IPS-20b (cell line): Measurements from ENCODE around the gene PSKH1.
"Not testable (repeated sequence)": the region's sequence is repeated elsewhere in the genome, so short reads cannot be mapped to it uniquely, and the experiment has no call there.

Experiments
- H3K27ac ChIP-seq: one replicate; pipeline ENCODE4 v1.5.1; 2013; ENCODE audit warnings: low read length
- H3K27me3 ChIP-seq: 2 replicates; pipeline ENCODE4 v1.6.1; 2013; ENCODE audit warnings: mild to moderate bottlenecking, low read length, inconsistent platforms; ENCODE audit not compliant: insufficient read depth
- H3K36me3 ChIP-seq: 2 replicates; pipeline ENCODE4 v1.6.1; 2013; ENCODE audit warnings: low read depth, mild to moderate bottlenecking, inconsistent platforms, low read length, moderate library complexity; ENCODE audit not compliant: insufficient read depth
- H3K4me1 ChIP-seq: 2 replicates; pipeline ENCODE4 v1.6.1; 2013; ENCODE audit warnings: mild to moderate bottlenecking, control low read depth, inconsistent platforms, low read length, moderate library complexity; ENCODE audit not compliant: insufficient read depth
- H3K4me3 ChIP-seq: 2 replicates; pipeline ENCODE4 v1.5.1; 2013; ENCODE audit warnings: mild to moderate bottlenecking, low read length, inconsistent platforms
- H3K9ac ChIP-seq: 2 replicates; pipeline ENCODE4 v1.6.1; 2013; ENCODE audit warnings: low read depth, mild to moderate bottlenecking, inconsistent platforms, low read length, moderate library complexity
- H3K9me3 ChIP-seq: 2 replicates; pipeline ENCODE4 v1.6.1; 2013; ENCODE audit warnings: mild to moderate bottlenecking, low read depth, low read length, inconsistent platforms; ENCODE audit not compliant: insufficient read depth

PSKH1 gene

GRCh38 chr16:67856927-67857546, 36.0 kb upstream of the PSKH1 start:
- H3K27ac ChIP-seq = no peak overlapping the region
- peaks cover 17% of the 10 kb centered on the region for H3K4me1 ChIP-seq
- H3K27me3 ChIP-seq = no peaks in the 10 kb centered on the region
- peaks cover 18% of the 10 kb centered on the region for H3K36me3 ChIP-seq
- H3K9ac ChIP-seq = no peak overlapping the region
- H3K9me3 ChIP-seq = no peaks in the 10 kb centered on the region
- peak overlapping the region; percentile 21; the same call in 1 of the 2 replicates for H3K4me3 ChIP-seq

GRCh38 chr16:67857547-67858233, 35.4 kb upstream of the PSKH1 start:
- Histone ChIP-seq H3K27ac (no peak overlapping the region), H3K27me3 (no peaks in the 10 kb centered on the region), H3K9me3 (no peaks in the 10 kb centered on the region), H3K4me3 (peak overlapping the region; percentile 21; the same call in 1 of the 2 replicates), H3K36me3 (peaks cover 18% of the 10 kb centered on the region), H3K4me1 (peaks cover 17% of the 10 kb centered on the region), H3K9ac (peak overlapping the region; percentile 47; the same call in 1 of the 2 replicates)

GRCh38 chr16:67858500-67858899, 34.6 kb upstream of the PSKH1 start:
- H3K27me3 ChIP-seq = no peaks in the 10 kb centered on the region
- peaks cover 18% of the 10 kb centered on the region for H3K36me3 ChIP-seq
- H3K27ac ChIP-seq = no peak overlapping the region
- peaks cover 17% of the 10 kb centered on the region for H3K4me1 ChIP-seq
- H3K9me3 ChIP-seq = no peaks in the 10 kb centered on the region
- H3K9ac ChIP-seq = no peak overlapping the region; the same call in 1 of the 2 replicates
- no peak overlapping the region for H3K4me3 ChIP-seq

GRCh38 chr16:67860589-67861398, 32.3 kb upstream of the PSKH1 start:
- peaks cover 22% of the 10 kb centered on the region for H3K36me3 ChIP-seq
- H3K4me1 ChIP-seq = peaks cover 11% of the 10 kb centered on the region
- H3K27ac ChIP-seq = no peak overlapping the region
- no peaks in the 10 kb centered on the region for H3K9me3 ChIP-seq
- H3K9ac ChIP-seq = no peak overlapping the region
- no peaks in the 10 kb centered on the region for H3K27me3 ChIP-seq
- H3K4me3 ChIP-seq = no peak overlapping the region

- peaks cover 8% of the 10 kb centered on the region for H3K4me1 ChIP-seq
- H3K9me3 ChIP-seq = no peaks in the 10 kb centered on the region
- no peak overlapping the region for H3K9ac ChIP-seq
- H3K27ac ChIP-seq = no peak overlapping the region
- no peaks in the 10 kb centered on the region for H3K27me3 ChIP-seq
- no peak overlapping the region for H3K4me3 ChIP-seq
- H3K36me3 ChIP-seq = peaks cover 33% of the 10 kb centered on the region
Measured at GRCh38 chr16:67861877-67862276, 31.2 kb upstream of the PSKH1 start.

GRCh38 chr16:67862623-67863583, 30.2 kb upstream of the PSKH1 start:
- Histone ChIP-seq H3K9me3 (no peaks in the 10 kb centered on the region), H3K36me3 (peaks cover 44% of the 10 kb centered on the region), H3K4me3 (no peak overlapping the region), H3K27me3 (no peaks in the 10 kb centered on the region), H3K27ac (no peak overlapping the region), H3K9ac (no peak overlapping the region), H3K4me1 (no peaks in the 10 kb centered on the region)

GRCh38 chr16:67864044-67864443, 29.0 kb upstream of the PSKH1 start:
- not testable (repeated sequence) for H3K9ac ChIP-seq, H3K27ac ChIP-seq, H3K4me3 ChIP-seq, H3K27me3 ChIP-seq, H3K9me3 ChIP-seq, H3K4me1 ChIP-seq
- H3K36me3 ChIP-seq = peaks cover 55% of the 10 kb centered on the region

GRCh38 chr16:67864594-67864993, 28.5 kb upstream of the PSKH1 start:
- Histone ChIP-seq H3K27me3 (no peaks in the 10 kb centered on the region), H3K27ac (no peak overlapping the region), H3K36me3 (peaks cover 60% of the 10 kb centered on the region), H3K4me3 (no peak overlapping the region), H3K9me3 (no peaks in the 10 kb centered on the region), H3K9ac (no peak overlapping the region), H3K4me1 (no peaks in the 10 kb centered on the region)

- H3K36me3 ChIP-seq = peaks cover 66% of the 10 kb centered on the region
- no peaks in the 10 kb centered on the region for H3K4me1 ChIP-seq
- no peak overlapping the region for H3K9ac ChIP-seq
- H3K9me3 ChIP-seq = no peaks in the 10 kb centered on the region
- no peak overlapping the region for H3K4me3 ChIP-seq
- no peaks in the 10 kb centered on the region for H3K27me3 ChIP-seq
- H3K27ac ChIP-seq = no peak overlapping the region
Measured at GRCh38 chr16:67865318-67865717, 27.7 kb upstream of the PSKH1 start.

GRCh38 chr16:67868290-67868689, 24.8 kb upstream of the PSKH1 start:
- no peak overlapping the region for H3K27ac ChIP-seq
- no peaks in the 10 kb centered on the region for H3K9me3 ChIP-seq
- H3K27me3 ChIP-seq = no peaks in the 10 kb centered on the region
- H3K4me1 ChIP-seq = no peaks in the 10 kb centered on the region
- H3K9ac ChIP-seq = no peak overlapping the region
- H3K4me3 ChIP-seq = no peak overlapping the region
- H3K36me3 ChIP-seq = peaks cover 67% of the 10 kb centered on the region

- Histone ChIP-seq H3K4me3 (no peak overlapping the region), H3K27me3 (no peaks in the 10 kb centered on the region), H3K9me3 (no peaks in the 10 kb centered on the region), H3K36me3 (peaks cover 65% of the 10 kb centered on the region), H3K9ac (no peak overlapping the region), H3K27ac (no peak overlapping the region), H3K4me1 (0 out of 2 replicates have a peak, but pooled peaks cover 9% of the 10 kb centered on the region)
Measured at GRCh38 chr16:67869653-67870052, 23.4 kb upstream of the PSKH1 start.
